HCT116 (cell line): ENCODE data around the gene MAP3K20. TPM values are rescaled to one million over a fixed set of nuclear protein-coding genes. Genes with fewer than 3 reads are reported as not detected.

Experiments used
- ATAC-seq: fragments of 200-7000 bp; cut with Tn5 transposase; 2 replicates; pipeline ENCODE4 v1.9.1; 2020; ENCODE audit warnings: mild to moderate bottlenecking, moderate library complexity
- BruUV-seq: library from RNA; stranded (reverse); fragments of 400-500 nt; replicated peaks from 2 replicates; lab custom pipeline; 2021; lab: Mats Ljungman, UMichigan
- CTCF ChIA-PET: fragments of 300-600 bp; sonication (Branson Sonifier 250); formaldehyde crosslinking; loops from one replicate; lab custom pipeline; 2021; ENCODE audit warnings: antibody characterized with exemption; lab: Charles Lee
- POLR2A ChIA-PET: fragments of 300-600, 350-600 bp; sonication (Branson Sonifier 250); formaldehyde crosslinking; loops from one replicate; lab custom pipeline; 2021; ENCODE audit warnings: antibody characterized with exemption; lab: Charles Lee
- RAD21 ChIA-PET, 2 experiments: fragments of 300-600 bp; sonication (Branson Sonifier 250); formaldehyde crosslinking; loops; one replicate each; lab custom pipeline; 2023; ENCODE audit warnings: low total read pairs in 2 of 2; ENCODE audit not compliant: uncharacterized antibody in 2 of 2, unreplicated experiment in 2 of 2, low non-redundant PET in 1 of 2; lab: Charles Lee
- DNase-seq: peaks from one replicate; pipeline ENCODE4 v3.0.0-alpha.2; 2010; ENCODE audit warnings: low read depth, low spot score
- H2AFZ ChIP-seq: fragments of 200-600 bp; shearing (Covaris generic), sonication (generic); 2 replicates; pipeline ENCODE4 v1.6.1; 2017; ENCODE audit warnings: low read depth, mixed run types, mixed read lengths, antibody characterized with exemption, low read length; ENCODE audit not compliant: poor library complexity, severe bottlenecking
- H3K27ac ChIP-seq: 2 replicates; pipeline ENCODE4 v1.5.1; 2012; ENCODE audit warnings: low read depth, low read length
- H3K27me3 ChIP-seq: fragments of 200-600 bp; sonication (generic); 2 replicates; pipeline ENCODE4 v1.6.1; 2016; ENCODE audit warnings: mixed run types, low read length, mixed read lengths; ENCODE audit not compliant: insufficient read depth
- H3K36me3 ChIP-seq, 2 experiments: fragments of 200-500 bp in 1 of 2; fragments of 200-600 bp in 1 of 2; sonication (Bioruptor generic) in 1 of 2; sonication (generic) in 1 of 2; 2 replicates each; pipeline versions ENCODE4 v1.5.1 to v1.6.1; 2014 to 2016; ENCODE audit warnings: low read length in 2 of 2, inconsistent platforms in 1 of 2, mixed read lengths in 1 of 2, mixed run types in 1 of 2; ENCODE audit not compliant: insufficient read depth in 2 of 2, control insufficient read depth in 1 of 2
- H3K4me1 ChIP-seq, 2 experiments: fragments of 200-600 bp in 1 of 2; sonication (generic) in 1 of 2; 2 replicates each; pipeline versions ENCODE4 v1.5.1 to v1.6.1; 2012 to 2017; ENCODE audit warnings: low read length in 2 of 2, inconsistent platforms in 1 of 2, mild to moderate bottlenecking in 1 of 2, mixed read lengths in 1 of 2, mixed run types in 1 of 2, moderate library complexity in 1 of 2; ENCODE audit not compliant: insufficient read depth in 2 of 2, control insufficient read depth in 1 of 2
- H3K4me2 ChIP-seq: fragments of 200-600 bp; sonication (generic); 2 replicates; pipeline ENCODE4 v1.6.1; 2017; ENCODE audit warnings: mixed run types, low read length, mixed read lengths
- H3K4me3 ChIP-seq, 2 experiments: fragments of 200-600 bp in 1 of 2; sonication (generic) in 1 of 2; replicated peaks in 1 of 2; 2 replicates each; pipeline ENCODE4 v1.5.1; 2011 to 2016; ENCODE audit warnings: low read length in 2 of 2, control low read depth in 1 of 2, low read depth in 1 of 2, mild to moderate bottlenecking in 1 of 2, mixed read lengths in 1 of 2, mixed run types in 1 of 2
- H3K79me2 ChIP-seq: fragments of 200-600 bp; sonication (generic); 2 replicates; pipeline ENCODE4 v1.6.1; 2017; ENCODE audit warnings: mild to moderate bottlenecking, mixed run types, low read length, moderate library complexity, mixed read lengths; ENCODE audit not compliant: insufficient read depth
- H3K9ac ChIP-seq: fragments of 200-600 bp; sonication (generic); 2 replicates; pipeline ENCODE4 v1.6.1; 2016; ENCODE audit warnings: low read length, mixed read lengths
- H3K9me2 ChIP-seq: fragments of 200-600 bp; sonication (generic), shearing (Covaris generic); 2 replicates; pipeline ENCODE4 v1.6.1; 2017; ENCODE audit warnings: mixed run types, mild to moderate bottlenecking, moderate library complexity; ENCODE audit not compliant: insufficient read depth
- H3K9me3 ChIP-seq, 2 experiments: fragments of 200-500 bp in 1 of 2; fragments of 200-600 bp in 1 of 2; sonication (Bioruptor generic) in 1 of 2; sonication (generic) in 1 of 2; 2 replicates each; pipeline ENCODE4 v1.6.1; 2014 to 2017; ENCODE audit warnings: low read length in 2 of 2, mixed read lengths in 2 of 2, inconsistent platforms in 1 of 2, low read depth in 1 of 2, mild to moderate bottlenecking in 1 of 2, mixed run types in 1 of 2, moderate library complexity in 1 of 2; ENCODE audit not compliant: control insufficient read depth in 1 of 2, insufficient read depth in 1 of 2
- H4K20me1 ChIP-seq: fragments of 200-600 bp; sonication (generic), shearing (Covaris generic); 2 replicates; pipeline ENCODE4 v1.6.1; 2017; ENCODE audit warnings: mixed run types, mild to moderate bottlenecking, moderate library complexity; ENCODE audit not compliant: insufficient read depth
- CEBPB ChIP-seq: IDR thresholded peaks from 2 replicates; pipeline ENCODE4 v1.6.1; 2012; ENCODE audit warnings: low read depth
- EGR1 ChIP-seq: IDR thresholded peaks from 2 replicates; pipeline ENCODE4 v1.6.1; 2012; ENCODE audit warnings: low read depth
- EZH2phosphoT487 ChIP-seq: fragments of 200-600 bp; IDR thresholded peaks from 2 replicates; pipeline ENCODE4 v1.6.1; 2018; ENCODE audit warnings: antibody characterized with exemption, borderline replicate concordance
- FOSL1 ChIP-seq: IDR thresholded peaks from 2 replicates; pipeline ENCODE4 v1.6.1; 2012; ENCODE audit warnings: low read depth
- MAX ChIP-seq: IDR thresholded peaks from 2 replicates; pipeline ENCODE4 v1.6.1; 2012
- RAD21 ChIP-seq: IDR thresholded peaks from 2 replicates; pipeline ENCODE4 v1.6.1; 2012; ENCODE audit warnings: low read depth, mild to moderate bottlenecking
- SIN3A ChIP-seq: IDR thresholded peaks from 2 replicates; pipeline ENCODE4 v1.6.1; 2012; ENCODE audit warnings: low read depth
- YY1 ChIP-seq: IDR thresholded peaks from 2 replicates; pipeline ENCODE4 v1.6.1; 2011; ENCODE audit warnings: low read length, low read depth, moderate library complexity, mild to moderate bottlenecking; ENCODE audit not compliant: insufficient replicate concordance; ENCODE audit errors: extremely low read depth
- ZBTB33 ChIP-seq: IDR thresholded peaks from 2 replicates; pipeline ENCODE4 v1.6.1; 2011; ENCODE audit warnings: mild to moderate bottlenecking, low read length, moderate library complexity; ENCODE audit not compliant: insufficient replicate concordance; ENCODE audit errors: extremely low read depth
- ZFX ChIP-seq: fragments of 450-650 bp; IDR thresholded peaks from 2 replicates; pipeline ENCODE4 v1.6.1; 2017
- ZNF274 ChIP-seq: fragments of 200-500 bp; sonication (Bioruptor generic); IDR thresholded peaks from 2 replicates; pipeline ENCODE4 v1.6.1; 2014; ENCODE audit warnings: mild to moderate bottlenecking, low read depth, low read length, inconsistent platforms
- intact Hi-C: fragments of 100-400 bp; cut with micrococcal nuclease; formaldehyde crosslinking; loops from 2 replicates; pipeline ENCODE4 v1.10.0; 2022
- total RNA-seq: library from RNA; stranded (reverse); gene quantifications from one replicate; pipeline ENCODE4 v1.2.1, GENCODE V29; 2021; ENCODE audit not compliant: unreplicated experiment

Gene MAP3K20
- total RNA-seq, 1 experiment from 2014 or later, result 40.0 TPM

- no peak overlapping the region for H3K27ac ChIP-seq
- no peak for ATAC-seq
- no peaks in the 10 kb centered on the region for H3K79me2 ChIP-seq
- no peak overlapping the region for H3K9ac ChIP-seq
- H3K4me2 ChIP-seq, result no peak overlapping the region
- ChIA-PET CTCF (no interaction called here), RAD21 (no interaction called here), POLR2A (no interaction called here)
- H2AFZ ChIP-seq, result no peak overlapping the region
- TF ChIP-seq ZBTB33 (no peak), MAX (no peak), EGR1 (no peak), SIN3A (no peak), ZFX (no peak), RAD21 (no peak), YY1 (no peak), ZNF274 (no peak), EZH2phosphoT487 (no peak), FOSL1 (no peak), CEBPB (no peak)
- peaks cover 0 to 21% of the 10 kb centered on the region in 2 experiments; a peak in 2 of 4 replicates for H3K4me1 ChIP-seq
- no TSS peak for BruUV-seq
- no peak overlapping the region for H3K4me3 ChIP-seq
- DNase-seq, result no peak
- no peaks in the 10 kb centered on the region for H4K20me1 ChIP-seq
- intact Hi-C loops, result no loop called here
- no peaks in the 10 kb centered on the region for H3K9me3 ChIP-seq
- H3K9me2 ChIP-seq, result no peaks in the 10 kb centered on the region
- no peaks in the 10 kb centered on the region for H3K27me3 ChIP-seq
- no peaks in the 10 kb centered on the region for H3K36me3 ChIP-seq
Measured at GRCh38 chr2:173157676-173158293, 82.1 kb downstream of the MAP3K20 start.
